NCI-H128 (cell line): ENCODE results near the gene DNAAF5.

Experiments
- DNase-seq: peaks from one replicate; lab custom pipeline; 2025; ENCODE audit not compliant: unreplicated experiment; lab: John Stamatoyannopoulos, UW

DNAAF5 gene

GRCh38 chr7:832167-832967 lies 105.9 kb downstream of the DNAAF5 start, which contains the start of gene SUN1:
Gene SUN1, plus strand, starts transcription at chr7:832476. Its CDS starts 49 bp downstream, at chr7:832525.
- no peak for DNase-seq

DNA sequence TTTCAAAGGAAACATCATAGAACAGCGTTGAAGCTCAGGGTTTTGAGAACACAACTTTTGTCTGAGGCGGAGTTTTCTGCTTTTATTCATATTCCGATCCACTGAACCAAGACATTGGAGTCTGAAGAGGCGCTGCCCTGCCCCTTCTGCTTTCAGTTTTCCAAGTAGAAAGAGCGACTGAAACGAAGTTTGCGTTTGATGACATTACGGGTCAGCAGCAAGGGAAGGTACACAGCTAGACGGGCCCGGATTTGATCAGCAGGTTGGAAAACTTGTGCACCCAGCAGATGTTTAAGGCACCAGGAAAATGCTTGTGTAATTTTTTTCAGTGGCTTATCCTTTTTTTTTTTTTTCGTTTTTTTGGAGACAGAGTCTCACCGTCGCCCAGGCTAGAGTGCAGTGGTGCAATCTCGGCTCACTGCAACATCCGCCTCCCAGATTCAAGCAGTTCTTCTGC lies 106.5 kb downstream of the DNAAF5 start:
- DNase-seq: no peak

- DNase-seq: no peak
Observed at GRCh38 chr7:833601-834258, 107.2 kb downstream of the DNAAF5 start.

GRCh38 chr7:834277-834676 lies 107.8 kb downstream of the DNAAF5 start:
- no peak for DNase-seq

- DNase-seq: no peak
Observed at GRCh38 chr7:835021-835420, 108.5 kb downstream of the DNAAF5 start.

DNA sequence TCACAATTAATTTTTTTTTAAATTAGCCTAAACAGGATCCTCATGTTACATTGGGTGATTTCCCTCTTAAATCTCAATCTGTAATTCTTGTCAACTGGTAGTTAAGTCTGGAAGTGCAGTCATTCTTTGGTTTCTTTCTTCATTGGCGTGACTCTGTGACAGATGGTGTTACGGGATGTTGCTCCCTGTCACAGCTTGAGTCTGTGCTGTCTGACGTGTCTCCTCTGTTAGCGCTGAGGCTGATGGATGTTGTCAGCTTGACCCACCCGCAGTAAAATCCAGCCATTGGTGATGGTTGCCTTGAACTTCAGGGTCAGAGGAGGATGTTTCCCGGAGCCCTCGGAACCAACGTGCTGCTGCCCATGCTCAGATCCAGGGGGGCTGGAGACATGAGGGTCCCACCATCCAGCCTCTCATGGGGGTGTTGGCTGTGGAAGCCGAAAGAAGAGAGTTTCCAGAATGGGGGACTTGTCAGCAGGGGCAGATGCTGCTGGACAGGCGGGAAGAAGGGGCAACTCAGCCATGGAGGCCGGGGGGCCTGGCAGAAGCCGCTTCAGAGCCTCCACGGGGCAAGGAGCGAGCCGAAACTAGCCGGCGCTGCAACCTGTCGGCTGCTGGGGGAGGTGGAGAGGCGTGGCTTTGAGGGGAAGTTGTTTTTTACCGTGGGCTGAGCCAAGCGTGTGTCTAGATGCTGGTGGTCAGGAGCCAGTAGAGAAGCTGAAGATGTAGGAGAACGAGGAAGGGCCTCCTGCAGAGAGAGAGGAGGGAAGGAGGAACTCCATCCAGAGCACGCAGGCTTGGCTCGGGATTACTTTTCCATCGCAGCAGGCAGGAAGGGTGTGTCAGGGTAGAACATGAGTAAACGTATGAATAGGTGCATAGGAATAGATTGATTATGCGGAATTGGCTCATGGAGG lies 109.2 kb downstream of the DNAAF5 start:
- DNase-seq: no peak
